NCI-H128 (cell line): Measurements from ENCODE around the gene CSPG4.
"Not testable (repeated sequence)": the region's sequence is repeated elsewhere in the genome, so short reads cannot be mapped to it uniquely, and the experiment has no call there.

Experiments used
- DNase-seq: peaks from one replicate; lab custom pipeline; 2025; ENCODE audit not compliant: unreplicated experiment; lab: John Stamatoyannopoulos, UW

CSPG4 gene

DNA sequence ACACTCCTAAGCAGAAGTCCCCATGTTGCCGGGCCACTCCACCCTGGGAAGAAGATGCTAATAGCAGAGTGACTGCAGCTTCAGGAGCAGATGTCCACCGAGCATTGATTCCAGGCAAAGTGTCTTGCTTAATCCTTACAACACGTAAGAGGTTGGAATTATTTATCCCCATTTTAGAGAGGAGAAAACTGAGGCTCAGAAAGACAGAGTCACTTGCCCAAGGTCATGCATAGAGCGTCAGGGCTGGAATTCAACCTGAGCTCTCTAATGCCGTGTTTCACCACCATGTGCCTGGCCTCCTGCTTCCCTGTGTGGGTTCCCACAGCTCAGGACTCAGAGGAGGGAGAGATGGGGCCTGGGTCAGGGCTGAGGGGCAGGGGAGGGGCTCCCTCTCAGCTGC is 7.3 kb downstream of the CSPG4 start:
- not testable (repeated sequence) for DNase-seq

DNA sequence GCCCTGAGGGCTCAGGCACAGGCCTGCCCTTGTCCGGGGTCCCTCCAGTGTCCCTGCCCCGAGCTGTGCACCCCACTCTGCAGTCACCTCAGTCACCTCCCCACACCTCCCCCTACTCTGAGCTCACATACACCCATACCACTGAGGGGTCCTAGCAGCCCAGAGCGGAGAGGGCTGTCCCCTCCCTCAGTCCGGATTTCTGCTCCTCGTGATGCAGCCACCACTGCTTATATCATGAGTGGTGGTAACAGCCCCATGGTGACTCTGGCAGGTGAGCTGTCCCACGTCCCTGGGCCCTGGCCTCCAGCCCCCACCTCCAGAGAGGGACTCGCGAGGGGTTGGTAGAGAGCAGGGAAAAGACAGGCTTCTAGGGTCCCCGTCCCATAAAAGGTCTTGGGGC is 8.0 kb downstream of the CSPG4 start:
- no peak for DNase-seq

DNA sequence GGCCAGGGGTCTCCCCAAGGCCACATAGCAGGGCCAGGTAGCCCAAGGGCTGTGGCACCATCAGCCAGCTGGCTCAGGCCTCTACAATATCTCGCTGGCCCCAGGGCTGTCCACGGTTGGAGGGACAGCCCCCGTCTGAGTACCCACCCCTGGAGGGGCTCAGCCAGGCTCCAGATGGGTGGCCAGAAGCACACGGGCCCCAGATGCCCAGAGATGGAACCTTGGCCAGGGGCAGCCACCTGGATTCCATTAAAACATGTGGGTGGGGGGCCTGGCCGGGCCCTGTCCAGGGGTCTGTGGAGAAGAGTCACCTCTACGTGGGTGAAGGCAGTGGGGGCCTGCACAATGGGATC is 8.4 kb downstream of the CSPG4 start:
- DNase-seq, result no peak

DNA sequence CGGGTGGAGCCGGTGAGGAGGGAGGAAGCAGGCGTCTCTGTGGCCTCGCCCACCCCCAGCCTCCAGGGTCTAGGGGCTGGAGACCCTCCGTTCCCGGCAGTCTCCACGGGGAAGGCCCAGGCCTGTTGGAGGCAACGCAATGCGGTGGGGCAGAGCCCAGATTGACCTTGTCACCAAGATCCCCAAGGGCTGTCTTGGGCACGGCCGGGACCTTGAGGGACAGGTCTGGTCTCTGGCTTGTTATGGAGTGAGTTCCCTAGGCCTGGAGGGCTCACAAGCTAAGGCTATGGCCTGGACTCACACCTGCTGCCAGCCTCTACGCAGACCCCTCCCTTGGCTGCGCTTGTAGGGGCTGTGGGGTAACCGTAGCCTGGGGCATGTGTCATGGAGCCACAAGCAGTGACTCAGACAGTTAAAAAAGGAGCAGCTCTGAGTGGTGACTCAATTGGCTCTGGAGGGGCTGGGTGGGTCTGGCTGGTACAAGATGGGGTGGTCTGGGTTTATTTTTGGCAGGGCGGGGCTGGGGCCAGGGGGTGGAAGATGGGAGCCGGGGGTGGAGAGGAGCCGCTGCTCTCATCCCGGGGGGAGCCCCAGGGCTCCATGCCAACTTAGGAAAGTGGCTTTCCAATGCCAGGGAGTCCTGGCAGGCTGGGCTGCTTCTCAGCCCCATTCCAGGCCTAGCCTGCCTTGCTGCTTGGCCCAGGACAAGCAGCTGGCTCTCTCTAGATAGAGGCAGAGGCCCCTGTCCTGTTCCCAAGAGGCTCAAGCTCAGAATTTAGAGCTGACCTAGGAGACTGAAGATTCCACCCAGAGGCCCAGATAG is 9.0 kb downstream of the CSPG4 start:
- DNase-seq, result not testable (repeated sequence)

GRCh38 chr15:75702436-75702835 is 10.2 kb downstream of the CSPG4 start:
- no peak for DNase-seq

- not testable (repeated sequence) for DNase-seq
Measured at GRCh38 chr15:75701071-75702003, 11.3 kb downstream of the CSPG4 start.

- DNase-seq, result not testable (repeated sequence)
Measured at GRCh38 chr15:75699961-75700874, 12.4 kb downstream of the CSPG4 start.

- not testable (repeated sequence) for DNase-seq
Measured at GRCh38 chr15:75699517-75699916, 13.1 kb downstream of the CSPG4 start.

DNA sequence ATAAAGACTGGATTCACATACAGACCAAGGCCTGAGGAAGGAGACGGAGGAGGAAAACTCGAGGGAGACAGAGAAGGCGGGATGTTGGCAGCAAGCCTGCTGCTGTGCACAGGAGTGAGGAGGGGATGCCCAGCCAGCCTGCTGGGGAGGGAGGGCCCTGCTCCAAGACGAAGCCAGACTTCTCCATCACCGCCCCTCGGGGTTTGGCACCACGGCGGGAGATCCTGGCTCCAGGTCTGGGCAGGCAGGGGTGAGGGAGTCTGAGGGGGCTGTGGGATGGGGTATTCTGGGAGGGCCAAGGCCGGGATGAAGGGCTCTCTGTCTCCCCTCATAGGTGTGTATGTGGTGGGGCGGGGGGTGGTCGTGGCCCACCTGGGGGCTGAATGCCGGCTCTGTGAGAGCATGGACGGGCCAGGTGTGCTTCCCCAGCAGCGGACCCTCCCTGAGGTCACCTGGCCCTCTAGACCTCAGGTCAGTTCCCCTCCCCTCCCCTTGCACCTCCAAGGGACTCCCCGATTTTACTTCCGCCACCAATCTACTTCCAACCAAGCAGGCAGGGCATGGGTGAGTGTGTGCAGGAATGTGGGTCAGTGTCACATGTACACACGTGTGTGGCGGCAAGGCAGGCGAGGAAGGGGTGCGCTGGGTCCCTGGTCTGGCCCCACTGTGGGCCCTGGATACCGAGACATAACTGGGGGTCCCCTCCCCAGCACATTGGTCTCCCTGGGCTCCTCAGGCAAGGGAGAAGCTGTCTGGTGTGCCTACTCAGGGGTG is 14.5 kb downstream of the CSPG4 start:
- DNase-seq, result not testable (repeated sequence)

GRCh38 chr15:75697523-75697922 is 15.1 kb downstream of the CSPG4 start:
- no peak for DNase-seq

- no peak for DNase-seq
Measured at GRCh38 chr15:75696854-75697259, 15.8 kb downstream of the CSPG4 start.

DNA sequence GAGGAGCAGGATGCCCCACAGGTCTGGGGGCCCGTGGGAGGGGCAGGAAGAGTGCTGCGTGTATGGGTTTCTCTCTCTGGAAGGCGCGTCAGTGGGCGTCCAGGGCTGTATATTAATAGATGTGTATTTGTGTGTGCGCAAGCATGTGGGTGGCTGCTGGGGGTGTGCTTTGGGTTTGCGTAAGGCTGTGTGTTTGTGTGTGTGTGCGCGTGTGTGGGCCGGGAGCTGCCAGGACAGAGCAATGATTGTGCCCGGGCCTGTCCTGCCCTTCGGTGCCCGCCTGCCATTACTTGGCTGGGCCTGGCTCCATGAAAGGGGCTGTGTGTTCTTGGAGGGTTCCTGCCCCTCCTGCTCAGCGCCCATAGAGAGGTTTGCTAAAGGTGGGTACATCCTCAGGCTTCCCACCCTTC is 16.3 kb downstream of the CSPG4 start:
- DNase-seq, result no peak

- DNase-seq, result no peak
Measured at GRCh38 chr15:75695634-75696310, 16.9 kb downstream of the CSPG4 start.

- DNase-seq, result no peak
Measured at GRCh38 chr15:75695220-75695619, 17.4 kb downstream of the CSPG4 start.

DNA sequence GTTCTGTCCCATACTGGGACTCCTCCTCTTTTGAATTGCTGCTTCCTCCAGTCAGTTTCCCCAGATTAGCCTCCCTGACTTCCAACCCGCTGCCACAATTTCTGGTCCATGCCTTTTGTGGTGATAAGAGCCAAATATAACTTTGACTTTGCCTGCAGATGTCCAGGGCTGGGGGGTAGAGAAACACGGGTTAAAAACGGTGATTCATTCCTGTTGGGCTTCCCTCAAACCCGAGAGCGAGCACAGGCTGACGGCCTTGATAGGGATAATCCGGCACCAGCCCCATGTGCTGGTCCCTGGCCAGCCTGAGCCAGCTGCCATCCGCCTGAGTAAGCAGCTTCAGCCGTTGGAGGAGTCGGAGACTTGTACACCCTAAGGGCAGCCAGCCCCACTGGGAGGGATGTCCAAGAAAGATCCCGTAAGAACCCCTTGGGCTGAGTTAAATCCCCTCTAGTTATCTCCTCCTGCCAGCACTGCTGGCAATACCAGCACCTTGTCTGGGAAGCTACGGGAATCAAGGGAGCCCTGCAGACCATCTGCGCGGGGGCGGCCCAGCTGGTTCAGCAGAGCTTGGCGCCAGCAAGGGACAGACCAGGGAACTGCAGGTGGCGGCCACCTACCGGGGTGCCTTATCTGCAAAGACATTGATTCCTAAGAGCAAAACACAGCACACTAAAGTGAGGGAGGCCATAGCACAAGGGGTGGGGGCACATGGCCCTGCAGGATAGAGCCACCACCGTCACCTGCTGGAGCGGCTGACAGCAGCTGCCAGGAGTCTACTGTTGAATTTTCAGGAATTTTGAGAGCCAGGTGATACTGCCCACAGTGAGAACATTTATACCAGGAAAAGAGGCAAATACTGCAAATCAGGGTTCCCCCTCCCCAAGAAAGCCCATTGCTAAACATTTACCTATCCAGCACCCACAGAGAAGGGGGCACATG is 18.1 kb downstream of the CSPG4 start:
- no peak for DNase-seq

GRCh38 chr15:75693501-75694240 is 19.0 kb downstream of the CSPG4 start:
- no peak for DNase-seq

- not testable (repeated sequence) for DNase-seq
Measured at GRCh38 chr15:75693028-75693427, 19.6 kb downstream of the CSPG4 start.

DNA sequence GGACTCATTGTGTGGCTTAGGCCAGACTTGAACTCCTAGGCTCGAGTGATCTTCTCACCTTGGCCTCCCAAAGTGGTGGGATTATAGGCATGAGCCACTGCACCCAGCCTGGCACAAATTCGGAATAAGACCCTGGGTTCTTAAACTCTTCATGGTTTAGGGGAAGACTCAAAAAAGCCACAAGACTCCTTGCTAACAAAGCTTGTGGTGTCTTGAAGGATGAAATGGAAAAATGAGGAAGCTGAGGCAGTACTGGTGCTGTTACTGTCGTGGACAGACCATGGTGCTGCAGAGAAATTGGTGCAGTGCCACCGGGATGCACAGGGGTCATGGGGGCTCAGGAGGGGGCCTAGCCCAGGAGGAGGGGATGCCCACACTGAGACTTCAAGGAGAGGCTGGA is 20.3 kb downstream of the CSPG4 start:
- DNase-seq, result not testable (repeated sequence)
